ENCODE measurements around the gene RAB11FIP4.
A peak's percentile ranks its signal among the peaks of the same experiment; 100 is the strongest.

Gene RAB11FIP4

DNA sequence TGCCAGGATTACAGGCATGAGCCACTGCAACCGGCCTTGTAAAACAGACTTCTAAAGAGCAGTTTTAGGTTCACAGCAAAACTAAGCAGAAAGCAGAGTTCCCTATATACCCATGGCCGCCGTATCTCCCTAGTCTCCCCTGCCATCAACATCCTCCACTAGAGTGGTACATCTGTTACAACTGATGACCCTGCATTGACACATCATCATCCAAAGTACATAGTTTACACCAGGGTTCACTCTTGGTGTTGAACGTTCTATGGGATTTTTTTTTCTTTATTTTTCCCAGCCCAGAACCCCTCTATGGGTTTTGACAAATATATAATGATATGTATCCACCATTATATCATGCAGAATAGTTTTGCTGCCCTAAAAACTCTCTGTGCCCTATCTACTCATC is 155.2 kb downstream of the RAB11FIP4 start:
- no peak for DNase-seq (ENCODE audit: low spot score)

DNA sequence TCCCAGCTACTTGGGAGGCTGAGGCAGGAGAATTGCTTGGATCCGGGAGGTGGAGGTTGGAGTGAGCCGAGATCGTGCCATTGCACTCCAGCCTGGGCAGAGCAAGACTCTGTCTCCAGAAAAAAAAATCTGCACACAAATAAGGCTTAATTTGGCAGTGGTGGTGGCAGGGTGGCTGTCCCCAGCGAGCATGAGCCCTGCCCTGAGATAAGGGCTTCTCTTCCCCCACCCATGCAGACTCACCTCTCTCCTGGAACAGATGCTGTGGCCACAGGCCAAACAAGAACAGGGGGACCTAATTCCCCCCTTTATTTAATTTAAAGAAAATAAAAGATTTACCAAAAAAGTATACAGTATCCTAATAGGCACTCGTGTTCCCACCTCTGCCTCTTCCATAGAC is 157.2 kb downstream of the RAB11FIP4 start:
- no peak for DNase-seq (ENCODE audit: low spot score)

GRCh38 chr17:31549121-31549524 is 157.6 kb downstream of the RAB11FIP4 start:
- DNase-seq (ENCODE audit: low spot score): no peak

DNA sequence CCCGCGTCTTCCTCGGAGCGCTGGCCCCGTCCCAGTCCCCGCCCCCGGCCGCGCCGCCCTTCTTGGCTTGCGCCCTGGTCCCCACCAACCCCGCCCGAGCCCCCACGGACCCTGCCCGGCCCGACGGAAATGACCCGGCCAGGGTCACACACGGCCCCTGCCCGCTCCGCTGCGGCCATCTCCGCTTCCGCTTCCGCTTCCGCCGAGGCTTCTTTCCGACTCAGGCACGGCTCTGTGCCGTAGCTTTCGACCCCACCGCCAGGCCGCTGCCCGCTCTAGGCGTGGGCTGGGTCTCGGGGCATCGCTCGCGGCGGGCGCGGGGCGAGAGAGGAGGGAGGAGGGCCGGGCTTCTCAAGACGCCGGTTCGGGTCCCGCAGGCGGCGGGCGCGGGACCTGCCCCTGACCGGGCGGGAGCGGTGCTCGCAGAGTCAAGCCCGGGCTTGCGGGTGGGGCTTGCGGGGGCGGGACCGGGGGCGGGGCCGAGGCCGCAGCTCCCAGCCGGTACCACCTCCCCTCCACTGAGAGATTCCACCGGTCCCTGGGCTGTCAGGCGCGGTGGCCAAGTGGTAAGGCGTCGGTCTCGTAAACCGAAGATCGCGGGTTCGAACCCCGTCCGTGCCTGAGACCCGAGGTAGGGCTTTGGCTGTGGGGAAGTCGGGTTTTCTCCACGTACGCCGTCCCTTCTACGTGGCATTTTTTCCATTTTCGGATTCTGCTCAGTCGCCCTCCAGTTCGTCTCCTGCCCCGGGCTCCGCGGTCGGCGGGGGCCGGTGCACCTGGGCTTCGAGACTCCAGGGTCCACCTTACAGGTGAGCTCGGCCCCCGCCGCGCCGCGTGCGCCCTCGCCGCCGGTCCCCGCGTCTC is 158.3 kb downstream of the RAB11FIP4 start:
- DNase-seq (ENCODE audit: low spot score): peak; percentile 90

- no peak for DNase-seq (ENCODE audit: low spot score)
These were observed 159.0 kb downstream of the RAB11FIP4 start for GRCh38 chr17:31550389-31551056.

GRCh38 chr17:31552568-31552967 is 161.1 kb downstream of the RAB11FIP4 start:
- DNase-seq (ENCODE audit: low spot score): no peak

- no peak for DNase-seq (ENCODE audit: low spot score)
These were observed 162.0 kb downstream of the RAB11FIP4 start for GRCh38 chr17:31553506-31553905.

DNA sequence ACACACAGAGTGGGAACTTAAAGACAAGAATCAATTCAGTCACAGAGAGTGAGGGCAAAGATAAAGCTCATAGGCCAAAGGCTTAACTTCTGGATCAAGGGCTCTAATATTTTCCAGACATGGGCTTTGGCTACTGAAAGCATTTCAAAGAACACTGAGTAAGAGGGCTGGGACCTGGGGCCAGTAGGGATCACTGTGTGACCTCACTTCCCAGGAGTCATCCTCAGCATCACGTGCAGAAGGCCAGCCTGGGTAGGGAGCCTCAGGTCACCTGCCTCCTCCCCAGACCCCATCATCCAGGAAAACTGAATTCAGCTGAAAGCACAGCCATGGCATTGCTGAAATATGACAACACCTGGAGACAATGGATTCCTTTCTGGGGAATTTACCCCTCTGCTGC is 163.5 kb downstream of the RAB11FIP4 start:
- no peak for DNase-seq (ENCODE audit: low spot score)

DNA sequence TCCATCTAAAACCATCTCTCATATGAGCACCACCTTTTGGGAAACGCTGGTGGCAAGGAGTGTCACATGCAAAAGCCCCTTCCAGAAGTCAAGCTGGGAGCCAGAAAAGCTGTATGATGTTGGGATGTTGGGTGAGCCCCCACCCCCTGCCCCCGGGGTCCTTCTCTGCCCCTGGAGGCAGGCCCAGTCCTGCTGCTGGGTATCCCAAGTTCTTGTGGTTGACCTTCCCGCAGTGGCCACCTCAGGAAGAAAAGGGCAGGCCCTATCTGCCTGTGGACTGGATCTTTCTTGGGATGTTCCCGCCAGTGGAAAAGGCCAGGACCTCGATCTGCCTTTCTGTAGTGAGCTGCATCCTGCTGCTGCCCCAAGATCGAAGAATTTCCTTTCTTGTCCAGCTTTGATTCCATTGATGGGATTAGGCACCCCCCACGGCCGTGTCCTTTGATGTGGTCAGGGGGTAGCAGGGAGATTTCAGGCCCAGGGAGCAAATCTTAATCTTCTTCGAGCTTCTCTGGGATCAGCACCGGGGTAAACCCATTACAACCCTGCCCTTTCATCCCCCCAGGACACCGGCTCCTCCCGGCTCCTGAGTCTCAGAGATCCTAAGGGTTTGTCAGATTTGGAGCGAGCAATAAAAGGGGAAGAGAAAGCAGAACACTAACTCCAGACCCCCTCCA is 165.6 kb downstream of the RAB11FIP4 start:
- no peak for DNase-seq (ENCODE audit: low spot score)

DNA sequence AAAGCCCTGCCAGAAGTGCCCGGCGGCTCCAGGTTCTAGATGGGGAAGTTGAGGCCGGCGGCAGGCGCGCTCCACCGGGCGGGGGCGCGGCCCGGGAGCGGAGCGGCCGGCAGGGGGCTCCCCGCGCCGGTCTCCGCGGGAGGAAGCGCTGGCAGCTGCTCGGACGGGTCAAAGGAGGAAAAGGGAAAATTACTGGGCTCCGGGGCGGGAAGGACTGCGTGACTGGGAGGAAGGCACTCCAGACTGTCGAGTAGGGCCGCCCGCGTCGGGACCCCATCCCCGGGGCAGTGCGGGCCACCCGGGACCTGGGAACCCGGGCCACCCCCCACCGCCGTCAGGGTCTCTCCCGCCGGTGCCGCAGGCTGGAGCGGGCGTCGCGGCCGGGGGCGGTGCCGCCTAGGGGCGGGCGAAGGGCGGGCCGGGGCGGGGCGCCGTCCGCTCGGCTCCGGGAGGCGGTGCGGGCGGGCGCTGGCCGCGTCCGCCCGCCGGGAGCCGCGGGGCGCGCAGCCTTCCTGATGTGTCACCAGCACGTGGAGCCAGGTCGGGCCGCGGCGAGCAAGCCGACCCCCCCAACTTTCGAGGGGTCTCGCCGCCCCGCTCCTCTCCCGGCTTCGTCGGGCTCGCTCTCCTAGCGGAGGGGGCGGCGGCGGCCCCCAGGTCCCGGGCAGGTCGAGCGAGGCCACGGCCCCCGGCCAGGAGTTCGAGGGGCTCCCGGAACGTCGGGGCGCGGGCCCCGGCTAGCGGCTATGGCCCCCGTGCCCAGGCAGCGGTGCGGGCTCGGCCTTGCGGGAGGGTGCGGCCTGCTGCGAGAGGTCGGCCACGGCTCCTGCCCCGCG is 167.5 kb downstream of the RAB11FIP4 start:
- DNase-seq (ENCODE audit: low spot score): peak; percentile 46

DNA sequence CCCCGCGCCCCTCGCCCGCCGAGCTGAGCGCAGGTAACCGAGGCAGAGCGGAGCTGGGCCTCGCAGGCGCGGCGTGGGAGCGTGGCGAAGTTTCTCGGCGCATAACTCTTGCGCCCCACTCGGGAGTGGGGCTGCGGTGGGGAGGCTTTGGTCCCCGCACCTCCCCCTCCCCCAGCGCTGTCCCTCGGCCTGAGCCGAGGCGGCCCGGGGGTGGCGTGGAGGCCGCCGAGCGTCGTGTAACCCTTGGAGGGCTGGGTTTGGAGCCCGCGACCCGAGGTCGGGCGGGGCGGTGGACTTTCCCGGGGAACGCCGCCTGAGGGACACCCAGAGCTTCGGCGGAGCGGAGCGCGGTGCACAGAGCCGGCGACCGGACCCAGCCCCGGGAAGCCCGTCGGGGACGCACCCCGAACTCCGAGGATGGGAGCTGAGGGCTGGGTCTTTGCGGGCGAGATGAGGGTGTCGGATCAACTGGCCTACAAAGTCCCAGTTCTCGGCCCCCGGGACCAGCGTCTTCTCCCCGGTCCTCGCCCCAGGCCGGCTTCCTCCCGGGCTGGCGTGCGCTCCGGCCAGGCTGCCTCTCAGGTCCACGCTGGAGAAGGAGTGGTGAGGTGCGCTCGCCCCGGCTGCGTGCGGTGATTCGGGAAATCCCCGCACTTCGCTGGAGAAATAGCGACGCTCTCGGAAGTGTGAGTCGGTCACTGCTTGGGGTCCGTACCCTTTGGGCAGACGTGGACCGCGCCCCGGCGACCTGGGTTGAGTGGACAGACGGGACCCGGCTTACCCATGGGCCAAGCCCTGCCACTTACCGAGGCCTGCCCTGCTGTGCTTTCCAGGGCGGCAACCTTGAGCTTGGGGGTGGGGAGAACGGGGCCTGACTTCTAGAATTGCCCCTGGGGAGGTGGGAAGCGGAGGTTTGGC is 168.4 kb downstream of the RAB11FIP4 start:
- DNase-seq (ENCODE audit: low spot score): no peak

DNA sequence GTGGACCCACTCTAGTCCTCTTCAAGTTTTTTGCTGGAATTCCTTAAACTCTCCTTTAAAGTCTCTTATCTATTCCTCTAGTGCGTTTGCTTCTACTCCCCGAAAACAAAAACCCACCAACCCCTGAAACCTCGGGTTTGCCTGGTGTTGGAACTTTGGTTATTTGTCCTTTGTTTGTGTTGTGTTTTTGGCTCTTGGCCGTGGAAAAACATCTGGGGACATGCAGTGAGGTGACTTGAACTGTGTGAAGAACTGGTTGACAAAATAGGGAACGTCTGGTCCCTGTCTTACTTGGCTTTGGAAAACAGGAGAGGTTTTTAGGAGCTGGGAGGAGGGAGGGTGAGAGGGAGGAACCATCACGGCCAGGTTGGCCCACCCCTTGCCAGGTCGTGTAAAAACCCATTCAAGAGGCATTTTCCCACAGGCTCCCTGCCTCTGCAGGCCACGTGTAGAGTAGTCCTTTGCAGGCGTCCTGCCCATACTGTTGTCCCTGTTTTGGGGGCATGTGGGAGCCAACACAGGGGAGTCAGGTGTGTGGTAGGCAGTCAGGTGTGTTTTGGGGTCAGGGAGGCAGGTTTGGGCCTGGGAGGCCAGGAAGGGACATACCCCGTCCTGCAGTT is 169.3 kb downstream of the RAB11FIP4 start:
- no peak for DNase-seq (ENCODE audit: low spot score)

DNA sequence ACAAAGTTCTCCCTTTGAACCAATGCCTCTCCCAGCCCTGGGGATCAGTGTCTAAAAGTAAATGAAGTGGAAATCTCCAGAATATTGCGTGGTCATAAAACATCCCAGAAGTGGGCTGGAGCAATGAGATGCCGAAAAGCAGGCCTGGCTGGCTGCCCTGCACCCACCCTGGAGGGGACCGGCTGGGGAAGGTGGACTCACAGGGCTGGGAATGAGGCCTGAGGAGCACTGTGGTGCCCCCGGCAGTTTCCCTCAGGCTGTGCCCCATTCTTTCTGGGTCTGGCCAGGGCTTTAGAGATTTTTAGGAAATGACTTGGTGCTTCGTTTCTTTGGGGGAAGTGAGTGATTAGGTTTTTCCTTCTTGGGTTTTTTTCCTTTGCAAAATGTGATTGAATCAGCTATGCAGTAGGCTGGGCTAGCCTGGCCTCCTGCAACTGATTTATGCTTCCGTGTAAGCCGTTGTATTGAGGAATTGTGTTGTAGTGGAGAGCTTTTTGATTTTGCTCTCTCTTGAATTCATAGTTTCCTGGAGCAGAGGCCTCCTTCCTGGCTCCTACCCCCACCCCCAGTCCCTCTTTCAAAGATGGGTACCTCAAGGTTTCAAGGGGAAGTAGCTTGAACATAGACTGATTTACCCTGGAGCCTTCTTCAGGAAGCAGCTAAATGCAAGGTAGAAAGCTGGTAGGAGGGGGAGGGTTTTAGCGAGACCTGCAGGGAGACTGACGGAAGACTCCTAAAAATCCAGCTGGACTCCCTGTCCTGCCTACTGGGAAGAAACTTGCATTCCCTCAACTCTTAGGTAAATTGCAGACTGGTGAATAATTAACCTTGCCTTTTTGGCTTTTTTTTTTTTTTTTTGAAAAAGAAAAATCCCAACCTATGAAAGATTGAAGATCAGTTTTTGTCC is 170.2 kb downstream of the RAB11FIP4 start:
- DNase-seq (ENCODE audit: low spot score): no peak

- DNase-seq (ENCODE audit: low spot score): no peak
These were observed 170.9 kb downstream of the RAB11FIP4 start for GRCh38 chr17:31562376-31562840.

- DNase-seq (ENCODE audit: low spot score): no peak
These were observed 172.8 kb downstream of the RAB11FIP4 start for GRCh38 chr17:31564291-31564690.

DNA sequence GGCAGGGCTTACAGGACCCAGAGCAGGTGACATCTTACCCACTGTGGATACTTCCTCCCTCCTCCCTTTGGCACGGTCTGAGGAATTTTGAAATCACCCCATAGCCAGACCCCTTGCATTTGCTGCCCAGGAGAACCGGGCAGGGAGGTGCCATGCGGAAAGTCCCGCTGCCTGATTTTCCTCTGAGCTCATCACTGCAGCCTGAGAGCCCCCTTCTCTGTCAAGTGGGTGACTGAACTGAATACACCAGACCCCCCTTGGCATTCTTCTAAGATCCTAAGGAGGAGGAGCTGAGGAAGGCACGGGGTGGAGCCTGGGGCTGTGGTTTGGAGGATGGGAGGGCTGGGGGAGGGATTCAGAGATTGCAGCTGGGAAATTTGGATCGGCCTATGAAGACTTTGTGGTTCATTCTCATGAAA is 173.4 kb downstream of the RAB11FIP4 start:
- no peak for DNase-seq (ENCODE audit: low spot score)

DNA sequence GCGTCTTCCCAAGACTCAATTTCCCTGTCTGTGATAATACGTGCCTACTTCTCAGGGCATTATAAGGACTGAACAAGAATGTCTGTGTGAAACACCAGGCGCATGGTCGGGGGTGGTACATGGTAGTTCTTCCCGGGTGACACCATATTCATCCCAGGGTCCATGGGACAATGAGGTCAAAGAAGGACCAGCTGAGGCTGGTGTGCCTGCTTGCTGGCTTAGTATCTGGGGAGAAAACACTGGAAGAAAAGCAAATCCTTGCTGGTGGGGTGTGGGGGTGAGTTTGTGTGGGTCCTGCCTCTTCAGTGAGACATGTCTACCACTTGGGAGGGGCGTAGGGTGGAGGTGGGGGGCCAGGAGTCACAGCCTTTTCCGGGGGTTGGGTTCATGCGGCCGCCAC is 174.2 kb downstream of the RAB11FIP4 start:
- DNase-seq (ENCODE audit: low spot score): no peak

- no peak for DNase-seq (ENCODE audit: low spot score)
These were observed 174.9 kb downstream of the RAB11FIP4 start for GRCh38 chr17:31566247-31566991.

- DNase-seq (ENCODE audit: low spot score): no peak
These were observed 175.5 kb downstream of the RAB11FIP4 start for GRCh38 chr17:31566992-31567373.
